ENCODE results near the gene PHAX.
"Not testable (repeated sequence)": the region's sequence is repeated elsewhere in the genome, so short reads cannot be mapped to it uniquely, and the experiment has no call there.

Gene PHAX

DNA sequence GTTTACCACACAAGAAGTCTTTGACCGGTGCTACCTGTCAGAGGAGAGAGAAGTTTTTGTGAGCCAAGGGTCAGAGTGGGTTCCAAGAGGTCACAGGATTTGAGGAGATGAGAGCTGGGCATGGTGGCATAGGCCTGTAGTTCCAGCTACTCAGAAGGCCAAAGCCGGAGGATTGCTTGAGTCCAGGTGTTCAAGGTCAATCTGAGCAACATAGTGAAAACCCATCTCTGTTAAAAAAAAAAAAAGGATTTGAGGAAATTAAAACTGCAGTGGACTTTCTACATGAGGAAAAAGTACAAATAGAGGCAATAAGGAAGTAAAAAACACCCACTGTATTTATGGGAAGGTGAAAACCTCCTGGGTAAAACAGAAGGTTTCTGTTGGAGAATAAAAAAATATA is 63.8 kb downstream of the PHAX start:
- DNase-seq, result no peak

- DNase-seq, result not testable (repeated sequence)
These were observed 69.4 kb downstream of the PHAX start for GRCh38 chr5:126670109-126670508.

DNA sequence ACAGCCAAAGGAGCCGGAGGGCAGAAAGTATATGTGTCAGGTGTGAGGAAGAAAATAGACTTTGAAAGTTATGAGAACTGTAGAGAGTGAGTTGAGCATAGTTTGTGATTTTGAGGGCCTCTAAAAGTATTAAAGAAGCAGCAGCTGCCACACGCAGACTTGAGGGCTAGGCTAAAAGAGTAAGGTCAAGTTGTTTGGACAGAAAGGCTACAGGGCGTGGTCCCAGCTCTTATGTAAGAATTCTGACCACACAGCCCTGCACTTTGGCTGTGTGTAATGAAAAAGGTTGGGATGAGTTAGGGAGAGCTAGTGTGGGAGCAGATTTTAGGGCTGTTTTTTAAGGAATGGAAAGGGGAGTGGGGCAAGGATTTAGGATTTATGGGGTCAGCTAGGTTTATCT is 70.9 kb downstream of the PHAX start:
- DNase-seq, result not testable (repeated sequence)

DNA sequence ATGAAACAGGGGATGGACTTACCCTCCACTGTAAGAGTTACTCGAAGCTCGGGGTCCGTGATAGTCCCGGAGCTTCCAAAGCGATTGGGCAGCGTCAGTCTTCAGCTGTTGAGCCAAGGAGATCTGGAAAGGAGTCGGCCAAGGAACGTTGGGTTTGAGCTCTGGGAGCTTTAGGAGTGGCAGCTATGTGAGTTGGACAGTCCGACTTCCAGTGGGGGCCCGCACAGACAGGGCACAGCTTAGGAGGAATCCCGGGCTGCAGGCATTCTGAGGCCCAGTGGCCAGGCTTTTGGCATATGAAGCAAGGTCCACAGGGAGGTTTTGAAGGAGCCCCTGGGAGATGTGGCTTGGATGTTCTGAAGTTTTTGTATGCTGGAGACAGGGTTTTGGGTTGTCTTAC is 72.7 kb downstream of the PHAX start:
- DNase-seq, result no peak

- no peak for DNase-seq
These were observed 73.4 kb downstream of the PHAX start for GRCh38 chr5:126674145-126674544.

GRCh38 chr5:126675338-126675737 is 74.6 kb downstream of the PHAX start:
- no peak for DNase-seq

DNA sequence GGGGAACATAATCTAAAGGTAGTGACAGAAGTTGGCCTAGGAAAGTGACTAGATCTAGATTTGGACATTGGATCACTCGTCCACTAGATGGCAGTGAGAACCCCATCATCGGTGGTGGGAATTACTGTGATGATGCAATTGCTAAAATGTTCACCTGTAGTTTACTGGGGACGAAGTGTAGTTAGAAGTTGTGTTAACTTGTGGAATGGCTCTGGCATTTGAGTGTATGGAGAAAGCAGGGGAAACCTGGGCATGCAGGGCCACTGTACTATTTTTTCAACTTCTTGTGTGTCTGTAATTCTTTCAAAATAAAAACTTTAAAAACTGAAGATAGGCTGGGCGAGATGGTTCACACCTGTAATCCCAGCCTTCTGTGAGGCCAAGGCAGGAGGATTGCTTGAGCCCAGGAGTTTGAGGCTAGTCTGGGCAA is 75.5 kb downstream of the PHAX start:
- DNase-seq, result no peak

All from T1000 (cell line).